ENCODE data around the gene PROK1.

The PROK1 gene

GRCh38 chr1:110477041-110477440 is 26.1 kb downstream of the PROK1 start:
- Histone ChIP-seq H3K27ac (no peak overlapping the region), H3K9me3 (no peaks in the 10 kb centered on the region), H3K4me1 (no peaks in the 10 kb centered on the region), H3K27me3 (no peaks in the 10 kb centered on the region), H3K9ac (no peak overlapping the region), H3K36me3 (no peaks in the 10 kb centered on the region), H3K4me2 (no peak overlapping the region), H3K4me3 (no peak overlapping the region), H4K20me1 (no peaks in the 10 kb centered on the region)
- TF ChIP-seq Cebpa-rat (IDR thresholded peaks at IDR 0.05), result no peak

GRCh38 chr1:110477445-110477957 is 26.6 kb downstream of the PROK1 start:
- H3K4me2 ChIP-seq, result no peak overlapping the region
- TF ChIP-seq Cebpa-rat (IDR thresholded peaks at IDR 0.05), result no peak
- no peak overlapping the region for H3K27ac ChIP-seq
- H3K9me3 ChIP-seq, result no peaks in the 10 kb centered on the region
- H3K9ac ChIP-seq, result no peak overlapping the region
- no peaks in the 10 kb centered on the region for H3K36me3 ChIP-seq
- no peaks in the 10 kb centered on the region for H3K27me3 ChIP-seq
- no peaks in the 10 kb centered on the region for H4K20me1 ChIP-seq
- H3K4me3 ChIP-seq, result no peak overlapping the region
- no peaks in the 10 kb centered on the region for H3K4me1 ChIP-seq

- no peak for TF ChIP-seq Cebpa-rat (IDR thresholded peaks at IDR 0.05)
- Histone ChIP-seq H3K4me1 (no peaks in the 10 kb centered on the region), H3K4me3 (no peak overlapping the region), H3K4me2 (no peak overlapping the region), H3K36me3 (no peaks in the 10 kb centered on the region), H3K9me3 (no peaks in the 10 kb centered on the region), H3K9ac (no peak overlapping the region), H4K20me1 (no peaks in the 10 kb centered on the region), H3K27ac (no peak overlapping the region), H3K27me3 (no peaks in the 10 kb centered on the region)
Observed at GRCh38 chr1:110477967-110478640, 27.2 kb downstream of the PROK1 start.

- Histone ChIP-seq H3K4me1 (no peaks in the 10 kb centered on the region), H3K9me3 (no peaks in the 10 kb centered on the region), H4K20me1 (no peaks in the 10 kb centered on the region), H3K27me3 (no peaks in the 10 kb centered on the region), H3K9ac (no peak overlapping the region), H3K4me2 (no peak overlapping the region), H3K36me3 (no peaks in the 10 kb centered on the region), H3K27ac (no peak overlapping the region), H3K4me3 (no peak overlapping the region)
- TF ChIP-seq Cebpa-rat (IDR thresholded peaks at IDR 0.05), result no peak
Observed at GRCh38 chr1:110478886-110479285, 27.9 kb downstream of the PROK1 start.

DNA sequence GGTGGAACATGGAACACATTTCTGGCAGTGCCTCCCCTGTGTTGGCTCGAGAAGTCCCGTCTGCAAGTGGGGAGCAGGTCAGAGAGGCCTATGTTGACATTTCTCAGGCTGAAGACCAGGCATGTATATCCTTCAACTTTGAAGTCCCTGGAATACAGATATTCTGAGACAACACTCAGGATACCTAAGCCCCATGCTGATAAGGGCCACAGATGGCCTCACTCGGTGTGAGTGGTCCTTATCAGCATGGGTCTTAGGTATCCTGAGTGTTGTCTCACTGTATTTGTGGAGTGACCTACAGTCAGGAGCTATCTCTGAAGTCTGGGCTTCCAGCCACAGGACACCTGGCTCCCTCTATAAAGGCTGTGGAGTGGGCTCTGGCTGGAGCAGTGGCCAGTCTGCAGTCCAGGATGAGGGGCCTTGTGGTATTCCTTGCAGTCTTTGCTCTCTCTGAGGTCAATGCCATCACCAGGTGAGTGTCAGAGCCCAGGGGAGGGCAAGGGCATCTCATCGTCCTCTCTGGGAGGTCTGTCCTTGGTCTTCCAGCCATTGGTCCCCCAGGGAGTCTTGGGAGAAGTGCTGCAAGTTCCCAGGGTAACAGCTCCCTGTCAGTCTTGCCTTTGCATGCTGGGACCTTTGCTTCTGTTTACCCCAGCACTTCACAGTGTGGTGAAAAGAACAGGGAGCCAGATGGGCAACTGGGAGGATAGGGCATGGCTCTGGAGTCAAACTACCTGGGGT is 29.6 kb downstream of the PROK1 start:
- Histone ChIP-seq H3K27ac (no peak overlapping the region), H3K4me1 (no peaks in the 10 kb centered on the region), H3K9me3 (no peaks in the 10 kb centered on the region), H3K4me2 (no peak overlapping the region), H3K36me3 (no peaks in the 10 kb centered on the region), H3K9ac (no peak overlapping the region), H4K20me1 (no peaks in the 10 kb centered on the region), H3K27me3 (no peaks in the 10 kb centered on the region), H3K4me3 (no peak overlapping the region)
- no peak for TF ChIP-seq Cebpa-rat (IDR thresholded peaks at IDR 0.05)

DNA sequence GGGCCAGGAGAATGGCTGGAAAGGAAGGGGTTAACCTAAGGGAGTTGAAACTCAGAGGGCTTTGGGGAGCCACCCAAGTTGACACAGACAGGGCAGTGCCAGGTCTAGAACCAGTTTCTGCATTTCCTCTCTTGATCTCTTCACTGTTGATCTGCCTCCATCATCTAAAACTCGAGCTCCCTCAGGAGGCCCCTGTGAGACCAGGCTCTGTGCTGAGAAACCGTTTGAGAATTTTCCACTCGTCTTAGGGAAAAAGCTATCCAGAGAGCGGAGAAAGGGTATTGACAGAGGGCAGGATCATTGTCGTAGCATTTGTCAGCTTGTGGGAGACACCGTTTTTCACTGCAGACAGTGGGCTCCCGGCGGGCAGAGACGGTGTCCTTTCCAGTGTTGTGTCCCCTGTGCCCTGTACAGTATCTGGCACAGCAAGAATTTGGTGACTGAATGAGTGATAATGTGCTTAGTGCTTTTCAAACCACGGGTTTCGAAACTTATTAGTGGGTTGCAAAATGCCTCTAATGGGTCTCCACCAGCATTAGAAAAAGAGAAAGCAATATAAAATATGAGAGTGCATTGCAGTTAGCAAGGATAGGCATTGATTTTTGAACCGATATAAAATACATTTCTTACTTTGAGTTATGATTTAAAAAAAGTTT is 31.1 kb downstream of the PROK1 start:
- Histone ChIP-seq H3K4me2 (no peak overlapping the region), H3K36me3 (no peaks in the 10 kb centered on the region), H3K9ac (no peak overlapping the region), H3K27ac (no peak overlapping the region), H4K20me1 (no peaks in the 10 kb centered on the region), H3K9me3 (no peaks in the 10 kb centered on the region), H3K27me3 (no peaks in the 10 kb centered on the region), H3K4me3 (no peak overlapping the region), H3K4me1 (no peaks in the 10 kb centered on the region)
- no peak for TF ChIP-seq Cebpa-rat (IDR thresholded peaks at IDR 0.05)

DNA sequence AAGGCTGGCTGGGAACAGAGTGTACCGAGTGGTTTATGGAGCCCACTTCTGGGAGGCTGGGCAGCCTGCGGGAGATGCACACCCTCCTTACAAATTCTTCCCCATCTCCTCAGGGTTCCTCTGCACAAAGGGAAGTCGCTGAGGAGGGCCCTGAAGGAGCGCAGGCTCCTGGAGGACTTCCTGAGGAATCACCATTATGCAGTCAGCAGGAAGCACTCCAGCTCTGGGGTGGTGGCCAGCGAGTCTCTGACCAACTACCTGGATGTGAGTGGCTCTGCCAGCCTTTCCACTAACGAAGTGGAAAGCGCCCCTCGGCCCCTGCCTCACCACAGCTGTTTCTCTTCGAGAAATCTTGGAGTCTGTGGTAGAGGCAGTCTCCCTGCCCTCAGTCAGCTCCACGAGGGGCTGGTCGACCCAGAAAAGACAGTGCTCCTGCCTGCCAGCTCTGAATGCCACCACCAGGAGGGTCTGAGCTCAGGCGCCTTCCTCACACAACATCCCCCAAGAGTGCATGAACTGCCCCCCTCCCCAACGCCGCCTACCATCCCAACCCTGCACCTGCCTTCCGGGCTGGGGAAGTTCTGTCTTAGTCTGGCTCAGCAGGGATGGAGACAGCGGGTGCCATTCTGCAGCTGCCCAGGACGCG is 31.8 kb downstream of the PROK1 start:
- Histone ChIP-seq H3K27ac (no peak overlapping the region), H3K4me3 (no peak overlapping the region), H4K20me1 (no peaks in the 10 kb centered on the region), H3K4me1 (no peaks in the 10 kb centered on the region), H3K27me3 (no peaks in the 10 kb centered on the region), H3K36me3 (no peaks in the 10 kb centered on the region), H3K4me2 (no peak overlapping the region), H3K9ac (no peak overlapping the region), H3K9me3 (no peaks in the 10 kb centered on the region)
- no peak for TF ChIP-seq Cebpa-rat (IDR thresholded peaks at IDR 0.05)

GRCh38 chr1:110483308-110483685 is 32.3 kb downstream of the PROK1 start:
- no peak overlapping the region for H3K4me2 ChIP-seq
- no peaks in the 10 kb centered on the region for H3K4me1 ChIP-seq
- H3K27me3 ChIP-seq, result no peaks in the 10 kb centered on the region
- H3K9ac ChIP-seq, result no peak overlapping the region
- H3K36me3 ChIP-seq, result no peaks in the 10 kb centered on the region
- no peaks in the 10 kb centered on the region for H3K9me3 ChIP-seq
- H3K4me3 ChIP-seq, result no peak overlapping the region
- no peak overlapping the region for H3K27ac ChIP-seq
- no peaks in the 10 kb centered on the region for H4K20me1 ChIP-seq
- no peak for TF ChIP-seq Cebpa-rat (IDR thresholded peaks at IDR 0.05)

GRCh38 chr1:110484801-110485200 is 33.9 kb downstream of the PROK1 start:
- Histone ChIP-seq H3K4me1 (no peaks in the 10 kb centered on the region), H3K27ac (no peak overlapping the region), H3K9ac (no peak overlapping the region), H3K27me3 (no peaks in the 10 kb centered on the region), H3K36me3 (no peaks in the 10 kb centered on the region), H3K4me2 (no peak overlapping the region), H4K20me1 (no peaks in the 10 kb centered on the region), H3K9me3 (no peaks in the 10 kb centered on the region), H3K4me3 (no peak overlapping the region)
- no peak for TF ChIP-seq Cebpa-rat (IDR thresholded peaks at IDR 0.05)

DNA sequence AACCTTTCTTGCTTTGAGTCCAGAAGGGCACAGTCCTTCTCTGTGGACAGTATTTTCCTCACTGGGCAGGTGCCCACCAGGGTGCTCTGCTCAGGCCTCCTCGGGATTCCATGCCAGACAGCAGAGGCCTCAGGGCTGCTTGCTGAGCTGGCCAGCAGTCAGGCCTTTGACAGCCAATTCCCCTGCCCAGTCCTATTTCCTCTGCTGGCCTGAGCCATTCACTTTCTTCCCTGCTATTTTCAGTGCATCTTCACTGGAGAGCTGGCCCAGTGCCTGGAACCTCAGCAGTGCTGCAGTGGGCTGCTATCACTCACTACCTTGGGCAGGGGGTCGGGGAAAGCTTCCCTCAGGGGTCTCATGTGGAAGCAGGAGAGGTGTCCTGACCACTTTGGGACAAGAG is 34.8 kb downstream of the PROK1 start:
- H3K4me1 ChIP-seq, result no peaks in the 10 kb centered on the region
- no peaks in the 10 kb centered on the region for H3K27me3 ChIP-seq
- TF ChIP-seq Cebpa-rat (IDR thresholded peaks at IDR 0.05), result no peak
- H4K20me1 ChIP-seq, result no peaks in the 10 kb centered on the region
- H3K9ac ChIP-seq, result no peak overlapping the region
- H3K27ac ChIP-seq, result no peak overlapping the region
- H3K9me3 ChIP-seq, result no peaks in the 10 kb centered on the region
- no peak overlapping the region for H3K4me3 ChIP-seq
- H3K36me3 ChIP-seq, result no peaks in the 10 kb centered on the region
- H3K4me2 ChIP-seq, result no peak overlapping the region

All from BLaER1 (cell line).